B cell (primary cell): ENCODE results near the gene MRPL55.

ENCODE experiments used
- CTCF ChIP-seq: fragments of 200-600 bp; IDR thresholded peaks from one replicate; pipeline ENCODE4 v1.8.0; 2022; ENCODE audit warnings: antibody characterized with exemption, mild to moderate bottlenecking
- EZH2 ChIP-seq: IDR thresholded peaks from 2 replicates; pipeline ENCODE4 v1.6.1; 2012; ENCODE audit warnings: borderline replicate concordance, low read depth, mild to moderate bottlenecking, moderate library complexity, low read length; ENCODE audit not compliant: insufficient read depth, poor library complexity, severe bottlenecking

GRCh38 chr1:228157729-228158126 lies 48.6 kb upstream of the MRPL55 start:
- TF ChIP-seq CTCF (no peak), EZH2 (no peak)
